MM.1S (cell line): ENCODE results near the gene PHC1.

Experiments used
- EZH2phosphoT487 ChIP-seq: fragments of 300-600 bp; sonication (generic); IDR thresholded peaks from 2 replicates; pipeline ENCODE4 v1.6.1; 2018; ENCODE audit warnings: antibody characterized with exemption, low read length
- TF ChIP-seq, protein P1 (sequence below): fragments of 300-600 bp; sonication (generic); IDR thresholded peaks from 2 replicates; pipeline ENCODE4 v1.5.1; 2016; ENCODE audit warnings: antibody characterized with exemption, low read length, mixed read lengths

DNA sequence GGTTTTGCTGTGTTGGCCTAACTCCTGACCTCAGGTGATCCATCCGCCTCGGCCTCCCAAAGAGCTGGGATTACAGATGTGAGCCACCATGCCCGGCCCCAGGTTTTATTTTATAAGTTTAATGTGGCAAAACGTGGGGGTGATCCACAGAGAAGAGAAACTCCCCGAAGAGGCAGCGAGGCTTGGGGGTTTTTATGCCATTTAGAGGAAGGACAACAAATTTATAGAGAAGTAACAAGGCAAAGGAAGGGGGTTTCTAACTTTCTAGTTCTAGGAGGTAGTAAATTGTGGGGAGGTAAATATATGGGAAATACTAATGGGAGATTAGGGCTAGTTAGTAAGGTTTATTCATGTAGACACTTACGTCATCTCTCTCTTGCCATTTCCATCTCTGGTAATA is 17.2 kb upstream of the PHC1 start:
- TF ChIP-seq, protein P1, sequence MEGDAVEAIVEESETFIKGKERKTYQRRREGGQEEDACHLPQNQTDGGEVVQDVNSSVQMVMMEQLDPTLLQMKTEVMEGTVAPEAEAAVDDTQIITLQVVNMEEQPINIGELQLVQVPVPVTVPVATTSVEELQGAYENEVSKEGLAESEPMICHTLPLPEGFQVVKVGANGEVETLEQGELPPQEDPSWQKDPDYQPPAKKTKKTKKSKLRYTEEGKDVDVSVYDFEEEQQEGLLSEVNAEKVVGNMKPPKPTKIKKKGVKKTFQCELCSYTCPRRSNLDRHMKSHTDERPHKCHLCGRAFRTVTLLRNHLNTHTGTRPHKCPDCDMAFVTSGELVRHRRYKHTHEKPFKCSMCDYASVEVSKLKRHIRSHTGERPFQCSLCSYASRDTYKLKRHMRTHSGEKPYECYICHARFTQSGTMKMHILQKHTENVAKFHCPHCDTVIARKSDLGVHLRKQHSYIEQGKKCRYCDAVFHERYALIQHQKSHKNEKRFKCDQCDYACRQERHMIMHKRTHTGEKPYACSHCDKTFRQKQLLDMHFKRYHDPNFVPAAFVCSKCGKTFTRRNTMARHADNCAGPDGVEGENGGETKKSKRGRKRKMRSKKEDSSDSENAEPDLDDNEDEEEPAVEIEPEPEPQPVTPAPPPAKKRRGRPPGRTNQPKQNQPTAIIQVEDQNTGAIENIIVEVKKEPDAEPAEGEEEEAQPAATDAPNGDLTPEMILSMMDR: no peak
- no peak for TF ChIP-seq EZH2phosphoT487
